Mucosa of stomach (tissue), 1 donor: ENCODE data around the gene ADD2.

ENCODE experiments used
- H3K27me3 ChIP-seq: one replicate; pipeline ENCODE4 v1.7.0; 2013; ENCODE audit warnings: mild to moderate bottlenecking, low read length; ENCODE audit not compliant: control insufficient read depth, insufficient read depth
- H3K36me3 ChIP-seq: one replicate; pipeline ENCODE4 v1.7.0; 2013; ENCODE audit warnings: low read length; ENCODE audit not compliant: control insufficient read depth, insufficient read depth
- H3K4me1 ChIP-seq: one replicate; pipeline ENCODE4 v1.7.0; 2013; ENCODE audit warnings: mild to moderate bottlenecking, low read length; ENCODE audit not compliant: control insufficient read depth, insufficient read depth
- H3K4me3 ChIP-seq: one replicate; pipeline ENCODE4 v1.7.0; 2013; ENCODE audit warnings: low read length
- H3K9ac ChIP-seq: one replicate; pipeline ENCODE4 v1.7.0; 2013; ENCODE audit warnings: mild to moderate bottlenecking, low read length, moderate library complexity
- H3K9me3 ChIP-seq: one replicate; pipeline ENCODE4 v1.7.0; 2013; ENCODE audit warnings: mild to moderate bottlenecking, low read length, moderate library complexity; ENCODE audit not compliant: control insufficient read depth
- donor health status: Pancreatic carcinoma.

ADD2 gene

GRCh38 chr2:70778676-70779075, 10.7 kb upstream of the ADD2 start:
- H3K27me3 ChIP-seq = peaks cover 18% of the 10 kb centered on the region
- H3K9ac ChIP-seq = no peak overlapping the region
- H3K4me1 ChIP-seq = no peaks in the 10 kb centered on the region
- H3K9me3 ChIP-seq = no peaks in the 10 kb centered on the region
- no peaks in the 10 kb centered on the region for H3K36me3 ChIP-seq
- no peak overlapping the region for H3K4me3 ChIP-seq

GRCh38 chr2:70777450-70777849, 9.4 kb upstream of the ADD2 start:
- Histone ChIP-seq H3K4me3 (no peak overlapping the region), H3K9me3 (no peaks in the 10 kb centered on the region), H3K36me3 (no peaks in the 10 kb centered on the region), H3K9ac (no peak overlapping the region), H3K27me3 (peaks cover 26% of the 10 kb centered on the region), H3K4me1 (no peaks in the 10 kb centered on the region)

- H3K9ac ChIP-seq = no peak overlapping the region
- no peaks in the 10 kb centered on the region for H3K36me3 ChIP-seq
- no peaks in the 10 kb centered on the region for H3K4me1 ChIP-seq
- peaks cover 35% of the 10 kb centered on the region for H3K27me3 ChIP-seq
- no peak overlapping the region for H3K4me3 ChIP-seq
- no peaks in the 10 kb centered on the region for H3K9me3 ChIP-seq
These were observed 8.3 kb upstream of the ADD2 start for GRCh38 chr2:70776266-70776665.

GRCh38 chr2:70775141-70775540, 7.1 kb upstream of the ADD2 start:
- no peaks in the 10 kb centered on the region for H3K36me3 ChIP-seq
- no peaks in the 10 kb centered on the region for H3K4me1 ChIP-seq
- H3K4me3 ChIP-seq = no peak overlapping the region
- H3K27me3 ChIP-seq = peaks cover 42% of the 10 kb centered on the region
- H3K9me3 ChIP-seq = no peaks in the 10 kb centered on the region
- no peak overlapping the region for H3K9ac ChIP-seq

GRCh38 chr2:70772486-70773155, 4.6 kb upstream of the ADD2 start:
- Histone ChIP-seq H3K27me3 (peaks cover 61% of the 10 kb centered on the region), H3K4me3 (no peak overlapping the region), H3K4me1 (peaks cover 2% of the 10 kb centered on the region), H3K9me3 (no peaks in the 10 kb centered on the region), H3K36me3 (no peaks in the 10 kb centered on the region), H3K9ac (no peak overlapping the region)

GRCh38 chr2:70771446-70771845, 3.4 kb upstream of the ADD2 start:
- peaks cover 9% of the 10 kb centered on the region for H3K4me1 ChIP-seq
- peaks cover 73% of the 10 kb centered on the region for H3K27me3 ChIP-seq
- no peaks in the 10 kb centered on the region for H3K36me3 ChIP-seq
- no peak overlapping the region for H3K9ac ChIP-seq
- H3K9me3 ChIP-seq = no peaks in the 10 kb centered on the region
- no peak overlapping the region for H3K4me3 ChIP-seq

GRCh38 chr2:70769450-70769849, 1.4 kb upstream of the ADD2 start:
- peaks cover 67% of the 10 kb centered on the region for H3K27me3 ChIP-seq

GRCh38 chr2:70768590-70769085, 638 bp upstream of the ADD2 start:
- H3K9ac ChIP-seq = no peak overlapping the region
- H3K4me1 ChIP-seq = peaks cover 9% of the 10 kb centered on the region
- no peaks in the 10 kb centered on the region for H3K36me3 ChIP-seq
- H3K4me3 ChIP-seq = no peak overlapping the region
- peaks cover 66% of the 10 kb centered on the region for H3K27me3 ChIP-seq
- H3K9me3 ChIP-seq = no peaks in the 10 kb centered on the region

More at GRCh38 chr2:70769450-70769849, 1.4 kb upstream of the ADD2 start:
- Histone ChIP-seq H3K4me3 (no peak overlapping the region), H3K9me3 (no peaks in the 10 kb centered on the region), H3K4me1 (peaks cover 9% of the 10 kb centered on the region), H3K36me3 (no peaks in the 10 kb centered on the region), H3K9ac (no peak overlapping the region)

- H3K27me3 ChIP-seq = peaks cover 59% of the 10 kb centered on the region
- no peak overlapping the region for H3K4me3 ChIP-seq
- peaks cover 9% of the 10 kb centered on the region for H3K4me1 ChIP-seq
- H3K9me3 ChIP-seq = no peaks in the 10 kb centered on the region
- no peak overlapping the region for H3K9ac ChIP-seq
- H3K36me3 ChIP-seq = no peaks in the 10 kb centered on the region
These were observed 811 bp downstream of the ADD2 start for GRCh38 chr2:70767079-70767698.

GRCh38 chr2:70766357-70767078, 1.5 kb downstream of the ADD2 start:
- H3K4me3 ChIP-seq = no peak overlapping the region
- no peak overlapping the region for H3K9ac ChIP-seq
- peaks cover 9% of the 10 kb centered on the region for H3K4me1 ChIP-seq
- no peaks in the 10 kb centered on the region for H3K9me3 ChIP-seq
- H3K36me3 ChIP-seq = no peaks in the 10 kb centered on the region
- peaks cover 52% of the 10 kb centered on the region for H3K27me3 ChIP-seq

- Histone ChIP-seq H3K9me3 (no peaks in the 10 kb centered on the region), H3K36me3 (no peaks in the 10 kb centered on the region), H3K27me3 (peaks cover 46% of the 10 kb centered on the region), H3K9ac (no peak overlapping the region), H3K4me1 (peaks cover 9% of the 10 kb centered on the region), H3K4me3 (no peak overlapping the region)
These were observed 2.5 kb downstream of the ADD2 start for GRCh38 chr2:70765507-70765906.

GRCh38 chr2:70759446-70759845, 8.6 kb downstream of the ADD2 start:
- H3K27me3 ChIP-seq = peaks cover 9% of the 10 kb centered on the region
- H3K9ac ChIP-seq = no peak overlapping the region
- H3K9me3 ChIP-seq = no peaks in the 10 kb centered on the region
- no peaks in the 10 kb centered on the region for H3K4me1 ChIP-seq
- no peaks in the 10 kb centered on the region for H3K36me3 ChIP-seq
- H3K4me3 ChIP-seq = no peak overlapping the region
